Activated CD8-positive, alpha-beta T cell treated with anti-CD3 and anti-CD28 coated beads for 36 hours (primary cell): ENCODE measurements around the gene SACM1L. TPM values are rescaled to one million over a fixed set of nuclear protein-coding genes. Genes with fewer than 3 reads are reported as not detected.

Experiments used
- ATAC-seq: fragments of 200-7000 bp; cut with Tn5 transposase; one replicate; pipeline ENCODE4 v1.10.0; 2021; ENCODE audit warnings: mild to moderate bottlenecking, moderate library complexity
- CTCF ChIA-PET: fragments of 350-600 bp; sonication (Branson Sonifier 250); formaldehyde crosslinking; loops from one replicate; lab custom pipeline; 2021; ENCODE audit warnings: antibody characterized with exemption; lab: Charles Lee
- POLR2A ChIA-PET: fragments of 350-600 bp; sonication (Branson Sonifier 250); formaldehyde crosslinking; loops from one replicate; lab custom pipeline; 2021; ENCODE audit warnings: antibody characterized with exemption; lab: Charles Lee
- DNase-seq: peaks from one replicate; pipeline ENCODE4 v3.0.0-alpha.2; 2020
- H3K27ac Mint-ChIP-seq: one replicate; pipeline ENCODE4 v1.8.0; 2021; ENCODE audit warnings: mild to moderate bottlenecking, mixed read lengths
- H3K27me3 Mint-ChIP-seq: one replicate; pipeline ENCODE4 v1.8.0; 2021; ENCODE audit warnings: mixed read lengths
- H3K36me3 Mint-ChIP-seq: one replicate; pipeline ENCODE4 v1.8.0; 2021; ENCODE audit warnings: low read depth, mixed read lengths
- H3K4me1 Mint-ChIP-seq: one replicate; pipeline ENCODE4 v1.8.0; 2021; ENCODE audit warnings: low read depth, mixed read lengths
- H3K4me3 Mint-ChIP-seq: one replicate; pipeline ENCODE4 v1.8.0; 2021; ENCODE audit warnings: mild to moderate bottlenecking, moderate library complexity, mixed read lengths
- H3K9me3 Mint-ChIP-seq: one replicate; pipeline ENCODE4 v1.8.0; 2021; ENCODE audit warnings: mixed read lengths
- intact Hi-C: fragments of 100-400 bp; cut with micrococcal nuclease; formaldehyde crosslinking; loops from one replicate; pipeline ENCODE4 v1.10.0; 2022
- total RNA-seq, 2 experiments: library from RNA; stranded (reverse); gene quantifications; one replicate each; pipeline ENCODE4 v1.2.3, GENCODE V29; 2021
- TF ChIP-seq, protein P1 (sequence below): fragments of 200-600 bp; IDR thresholded peaks from one replicate; pipeline ENCODE4 v1.8.0; 2022; ENCODE audit warnings: antibody characterized with exemption, mild to moderate bottlenecking

Gene SACM1L
- total RNA-seq, 2 experiments from 2014 or later, result 52.6 to 56.0 TPM

DNA sequence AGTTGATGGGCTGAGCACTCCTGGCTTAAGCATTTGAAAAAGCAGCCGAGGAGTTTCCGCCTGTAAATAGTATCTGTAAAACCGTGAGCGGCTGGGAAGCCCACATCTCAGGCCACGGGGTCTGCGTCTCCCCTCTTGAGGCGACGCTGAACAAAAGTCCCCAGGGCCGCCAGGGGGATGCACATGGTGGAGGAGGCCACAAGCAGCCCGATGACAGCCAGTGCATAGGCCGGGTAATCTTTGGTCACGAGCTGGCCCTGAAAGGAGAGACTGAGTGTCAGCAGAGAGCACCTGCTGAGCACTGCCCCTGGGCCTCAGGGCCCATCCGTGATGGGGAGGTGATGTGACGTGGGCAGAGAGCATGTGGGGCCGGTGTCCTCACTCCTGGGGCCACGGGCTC, 69.7 kb downstream of the SACM1L start:
- H3K4me1 Mint-ChIP-seq, result peaks cover 2% of the 10 kb centered on the region
- ChIA-PET POLR2A (no interaction called here), CTCF (interaction anchor here (1.2 to 6.1 kb wide), 7 partner anchors 9 to 619 kb away, joined by 3 to 54 read pairs (median 8); no protein-coding TSS in a partner anchor)
- H3K27ac Mint-ChIP-seq, result no peak overlapping the region
- TF ChIP-seq, protein P1, sequence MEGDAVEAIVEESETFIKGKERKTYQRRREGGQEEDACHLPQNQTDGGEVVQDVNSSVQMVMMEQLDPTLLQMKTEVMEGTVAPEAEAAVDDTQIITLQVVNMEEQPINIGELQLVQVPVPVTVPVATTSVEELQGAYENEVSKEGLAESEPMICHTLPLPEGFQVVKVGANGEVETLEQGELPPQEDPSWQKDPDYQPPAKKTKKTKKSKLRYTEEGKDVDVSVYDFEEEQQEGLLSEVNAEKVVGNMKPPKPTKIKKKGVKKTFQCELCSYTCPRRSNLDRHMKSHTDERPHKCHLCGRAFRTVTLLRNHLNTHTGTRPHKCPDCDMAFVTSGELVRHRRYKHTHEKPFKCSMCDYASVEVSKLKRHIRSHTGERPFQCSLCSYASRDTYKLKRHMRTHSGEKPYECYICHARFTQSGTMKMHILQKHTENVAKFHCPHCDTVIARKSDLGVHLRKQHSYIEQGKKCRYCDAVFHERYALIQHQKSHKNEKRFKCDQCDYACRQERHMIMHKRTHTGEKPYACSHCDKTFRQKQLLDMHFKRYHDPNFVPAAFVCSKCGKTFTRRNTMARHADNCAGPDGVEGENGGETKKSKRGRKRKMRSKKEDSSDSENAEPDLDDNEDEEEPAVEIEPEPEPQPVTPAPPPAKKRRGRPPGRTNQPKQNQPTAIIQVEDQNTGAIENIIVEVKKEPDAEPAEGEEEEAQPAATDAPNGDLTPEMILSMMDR, result no peak
- H3K27me3 Mint-ChIP-seq, result peaks cover 3% of the 10 kb centered on the region
- intact Hi-C loops, result no loop called here
- DNase-seq (no peak), ATAC-seq (no peak)
- H3K9me3 Mint-ChIP-seq, result no peaks in the 10 kb centered on the region
- H3K36me3 Mint-ChIP-seq, result no peaks in the 10 kb centered on the region
- no peak overlapping the region for H3K4me3 Mint-ChIP-seq

DNA sequence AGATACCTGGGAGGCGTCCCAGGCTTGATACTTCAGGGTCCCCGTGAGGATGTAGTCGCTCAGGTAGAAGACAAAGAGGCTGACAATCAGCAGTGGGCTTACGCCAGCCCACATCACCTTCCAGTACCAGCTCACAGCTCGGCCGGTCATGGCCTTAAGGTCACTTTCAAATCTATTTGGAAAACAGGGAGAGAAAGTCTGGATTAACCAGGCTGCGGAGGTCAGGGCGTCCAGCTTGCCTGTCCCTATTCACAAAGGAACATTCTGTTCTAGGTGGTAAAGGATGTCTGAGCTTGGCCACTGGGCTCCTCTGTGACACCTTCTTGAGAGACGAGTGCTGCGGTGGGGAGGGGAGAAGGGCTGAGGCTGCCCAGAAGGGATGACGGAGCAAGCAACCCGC, 70.7 kb downstream of the SACM1L start:
- H3K4me1 Mint-ChIP-seq, result peaks cover 2% of the 10 kb centered on the region
- TF ChIP-seq, protein P1, result no peak
- no peak for DNase-seq
- intact Hi-C loops, result loop anchor here (2.0 to 5.0 kb wide), 3 partner anchors 82 to 319 kb away; partner anchors contain the start of gene LZTFL1
- no peak overlapping the region for H3K27ac Mint-ChIP-seq
- CTCF ChIA-PET, result interaction anchor here (1.2 to 6.1 kb wide), 10 partner anchors 9 to 618 kb away, joined by 3 to 54 read pairs (median 8); no protein-coding TSS in a partner anchor
- H3K9me3 Mint-ChIP-seq, result no peaks in the 10 kb centered on the region
- H3K36me3 Mint-ChIP-seq, result no peaks in the 10 kb centered on the region
- POLR2A ChIA-PET, result no interaction called here
- peaks cover 3% of the 10 kb centered on the region for H3K27me3 Mint-ChIP-seq
- no peak for ATAC-seq
- no peak overlapping the region for H3K4me3 Mint-ChIP-seq

DNA sequence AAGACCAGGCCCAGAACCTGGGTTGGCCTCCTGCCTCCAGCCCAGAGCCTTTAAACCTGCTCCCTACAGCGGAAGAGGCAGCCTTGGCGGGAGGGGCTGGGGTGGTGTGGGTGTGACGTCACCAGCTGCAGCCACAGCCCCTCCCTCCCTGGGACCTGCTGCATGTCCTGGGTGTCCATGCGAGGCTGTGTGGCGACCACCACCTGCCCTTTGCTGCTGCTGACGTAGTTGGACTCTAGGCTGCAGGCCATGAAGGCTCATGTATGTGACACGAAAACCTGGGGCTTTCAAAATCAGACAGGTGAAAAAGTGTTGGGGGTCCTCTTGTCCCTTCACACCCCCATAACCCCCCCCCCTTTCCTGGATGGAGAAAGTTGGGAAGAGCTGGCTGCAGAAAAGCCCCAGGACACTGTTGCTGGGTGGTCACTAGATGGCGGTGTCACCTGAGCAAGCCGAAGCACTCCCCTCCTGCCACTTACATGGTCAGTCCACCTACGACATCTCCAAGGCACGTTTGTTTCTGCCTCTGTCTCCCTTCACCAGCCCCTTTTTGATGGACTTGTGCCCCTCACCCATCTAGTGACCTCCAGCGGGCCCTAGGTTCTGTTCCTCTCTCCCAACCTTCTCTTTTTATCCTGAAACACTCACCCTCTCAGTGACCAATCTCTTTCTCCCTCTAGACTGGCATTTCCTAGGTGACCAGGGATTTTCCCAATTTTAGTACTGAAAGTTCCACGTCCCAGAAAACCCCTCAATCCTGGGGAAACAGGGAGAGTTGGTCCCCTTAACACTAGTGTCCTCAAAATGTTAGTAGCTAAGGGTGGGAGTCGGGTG, 71.9 kb downstream of the SACM1L start:
- CTCF ChIA-PET, result interaction anchor here (0.6 to 6.1 kb wide), 19 partner anchors 9 to 318 kb away, joined by 3 to 54 read pairs (median 5); no protein-coding TSS in a partner anchor
- DNase-seq (peak; percentile 60), ATAC-seq (peak; percentile 77)
- H3K4me3 Mint-ChIP-seq, result no peak overlapping the region
- peaks cover 3% of the 10 kb centered on the region for H3K27me3 Mint-ChIP-seq
- no peaks in the 10 kb centered on the region for H3K36me3 Mint-ChIP-seq
- peaks cover 2% of the 10 kb centered on the region for H3K4me1 Mint-ChIP-seq
- POLR2A ChIA-PET, result interaction anchor here (0.9 kb wide), 1 partner anchor 166 kb away, joined by 3 read pairs; no protein-coding TSS in a partner anchor
- intact Hi-C loops, result loop anchor here (2.0 to 5.0 kb wide), 3 partner anchors 81 to 318 kb away; partner anchors contain the start of gene LZTFL1
- no peak overlapping the region for H3K27ac Mint-ChIP-seq
- TF ChIP-seq, protein P1, result peak; percentile 77
- H3K9me3 Mint-ChIP-seq, result no peaks in the 10 kb centered on the region

DNA sequence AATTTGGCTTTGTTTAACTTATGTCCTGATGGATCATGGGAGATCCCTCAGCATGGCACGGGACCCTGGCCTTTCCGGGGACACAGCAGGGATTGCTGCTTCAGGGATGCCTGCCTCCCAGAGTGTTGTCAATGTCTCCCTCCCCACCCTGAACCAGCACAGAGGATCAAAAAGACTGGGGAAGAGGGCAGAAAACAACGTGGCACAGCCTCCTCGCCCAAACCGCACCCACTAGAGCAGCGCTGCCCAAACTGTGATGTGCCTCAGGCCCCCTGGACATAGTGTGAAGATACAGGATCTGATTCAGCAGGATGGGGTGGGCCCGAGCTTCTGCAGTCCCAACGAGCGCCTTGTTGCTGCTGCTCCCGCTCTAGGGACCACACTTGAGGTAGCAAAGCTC, 72.6 kb downstream of the SACM1L start:
- no peaks in the 10 kb centered on the region for H3K9me3 Mint-ChIP-seq
- H3K27me3 Mint-ChIP-seq, result peaks cover 3% of the 10 kb centered on the region
- intact Hi-C loops, result loop anchor here (2.0 to 5.0 kb wide), 3 partner anchors 80 to 317 kb away; partner anchors contain the start of gene LZTFL1
- DNase-seq, result no peak
- no peak overlapping the region for H3K4me3 Mint-ChIP-seq
- no peak overlapping the region for H3K27ac Mint-ChIP-seq
- ChIA-PET POLR2A (interaction anchor here (0.9 kb wide), 1 partner anchor 166 kb away, joined by 3 read pairs; no protein-coding TSS in a partner anchor), CTCF (interaction anchor here (1.0 to 6.1 kb wide), 13 partner anchors 9 to 318 kb away, joined by 3 to 54 read pairs (median 6); no protein-coding TSS in a partner anchor)
- ATAC-seq, result no peak
- TF ChIP-seq, protein P1, result no peak
- no peaks in the 10 kb centered on the region for H3K36me3 Mint-ChIP-seq
- H3K4me1 Mint-ChIP-seq, result peaks cover 2% of the 10 kb centered on the region
